Neuronal stem cell (in vitro differentiated cells): ENCODE measurements around the gene PKP4.

Experiments used
- DNase-seq: peaks from one replicate; pipeline ENCODE4 v3.0.0-alpha.2; 2013; ENCODE audit warnings: low spot score
- H2AFZ ChIP-seq: one replicate; pipeline ENCODE4 v1.6.1; 2013; ENCODE audit warnings: mild to moderate bottlenecking, low read length, inconsistent platforms
- H2AK5ac ChIP-seq: 2 replicates; pipeline ENCODE4 v1.6.1; 2013; ENCODE audit warnings: low read depth, mild to moderate bottlenecking, inconsistent platforms, low read length, moderate library complexity, mixed read lengths
- H2BK120ac ChIP-seq: 2 replicates; pipeline ENCODE4 v1.6.1; 2013; ENCODE audit warnings: low read depth, mild to moderate bottlenecking, inconsistent platforms, low read length, moderate library complexity, mixed read lengths
- H2BK12ac ChIP-seq: one replicate; pipeline ENCODE4 v1.6.1; 2013; ENCODE audit warnings: low read length, inconsistent platforms
- H2BK15ac ChIP-seq: 2 replicates; pipeline ENCODE4 v1.6.1; 2013; ENCODE audit warnings: mild to moderate bottlenecking, low read length, inconsistent platforms, mixed read lengths
- H2BK5ac ChIP-seq: one replicate; pipeline ENCODE4 v1.6.1; 2013; ENCODE audit warnings: inconsistent platforms, mild to moderate bottlenecking, low read length, moderate library complexity
- H3K14ac ChIP-seq: one replicate; pipeline ENCODE4 v1.6.1; 2013; ENCODE audit warnings: low read length, inconsistent platforms
- H3K18ac ChIP-seq: 2 replicates; pipeline ENCODE4 v1.6.1; 2013; ENCODE audit warnings: low read length, inconsistent platforms
- H3K23ac ChIP-seq: 2 replicates; pipeline ENCODE4 v1.6.1; 2013; ENCODE audit warnings: low read depth, mild to moderate bottlenecking, mixed read lengths, low read length, inconsistent platforms; ENCODE audit not compliant: poor library complexity
- H3K27ac ChIP-seq: replicated peaks from 3 replicates; pipeline ENCODE4 v1.5.1; 2013; ENCODE audit warnings: low read length, inconsistent platforms
- H3K27me3 ChIP-seq, 3 experiments: 2 replicates each; pipeline ENCODE4 v1.6.1; 2013; ENCODE audit warnings: low read length in 3 of 3, mild to moderate bottlenecking in 2 of 3, inconsistent platforms in 1 of 3, low read depth in 1 of 3, mixed read lengths in 1 of 3, moderate library complexity in 1 of 3; ENCODE audit not compliant: control insufficient read depth in 3 of 3, insufficient read depth in 3 of 3
- H3K36me3 ChIP-seq, 2 donors: replicated peaks in 1 of 2; 2 replicates each; pipeline ENCODE4 v1.6.1; 2013; ENCODE audit warnings: low read length in 2 of 2; ENCODE audit not compliant: control insufficient read depth in 2 of 2, insufficient read depth in 2 of 2
- H3K4ac ChIP-seq: 2 replicates; pipeline ENCODE4 v1.6.1; 2013; ENCODE audit warnings: inconsistent platforms, mild to moderate bottlenecking, low read length, moderate library complexity
- H3K4me1 ChIP-seq, 2 donors: 1 replicate in 1 of 2; 2 replicates in 1 of 2; pipeline ENCODE4 v1.6.1; 2013; ENCODE audit warnings: low read length in 2 of 2, low read depth in 1 of 2; ENCODE audit not compliant: control insufficient read depth in 2 of 2, insufficient read depth in 1 of 2
- H3K4me2 ChIP-seq: one replicate; pipeline ENCODE4 v1.6.1; 2013; ENCODE audit warnings: mild to moderate bottlenecking, low read length, inconsistent platforms; ENCODE audit not compliant: insufficient read depth, poor library complexity, severe bottlenecking
- H3K4me3 ChIP-seq, 2 donors: 2 replicates each; pipeline ENCODE4 v1.5.1; 2013; ENCODE audit warnings: low read length in 2 of 2, mild to moderate bottlenecking in 2 of 2, inconsistent platforms in 1 of 2, moderate library complexity in 1 of 2
- H3K79me1 ChIP-seq: one replicate; pipeline ENCODE4 v1.6.1; 2013; ENCODE audit warnings: low read depth, mild to moderate bottlenecking, inconsistent platforms, low read length, moderate library complexity
- H3K9ac ChIP-seq: one replicate; pipeline ENCODE4 v1.6.1; 2013; ENCODE audit warnings: mild to moderate bottlenecking, low read depth, low read length, inconsistent platforms; ENCODE audit not compliant: poor library complexity
- H3K9me3 ChIP-seq, 2 donors: replicated peaks in 1 of 2; 2 replicates each; pipeline versions ENCODE3 to v1.6.1; 2013; ENCODE audit warnings: low read length in 2 of 2, mild to moderate bottlenecking in 2 of 2, inconsistent platforms in 1 of 2, low read depth in 1 of 2, mixed read lengths in 1 of 2, moderate library complexity in 1 of 2; ENCODE audit not compliant: control insufficient read depth in 2 of 2, insufficient read depth in 1 of 2
- H4K8ac ChIP-seq: one replicate; pipeline ENCODE4 v1.6.1; 2013; ENCODE audit warnings: low read depth, mild to moderate bottlenecking, inconsistent platforms, low read length, moderate library complexity
- H4K91ac ChIP-seq: one replicate; pipeline ENCODE4 v1.6.1; 2013; ENCODE audit warnings: low read length, low read depth, mild to moderate bottlenecking, inconsistent platforms; ENCODE audit not compliant: poor library complexity
- WGBS, 2 donors: extraction: QIAGEN DNeasy Blood & Tissue Kit; methylation state at CpG; one replicate each; pipeline ENCODE4 v1.1.7; 2013; ENCODE audit warnings: missing lambda C conversion rate in 2 of 2, mixed read lengths in 1 of 2; ENCODE audit not compliant: insufficient read length in 2 of 2, insufficient replicate concordance in 1 of 2; ENCODE audit errors: extremely low coverage in 2 of 2; 5-methylcytosine and 5-hydroxymethylcytosine counted together

Gene PKP4

DNA sequence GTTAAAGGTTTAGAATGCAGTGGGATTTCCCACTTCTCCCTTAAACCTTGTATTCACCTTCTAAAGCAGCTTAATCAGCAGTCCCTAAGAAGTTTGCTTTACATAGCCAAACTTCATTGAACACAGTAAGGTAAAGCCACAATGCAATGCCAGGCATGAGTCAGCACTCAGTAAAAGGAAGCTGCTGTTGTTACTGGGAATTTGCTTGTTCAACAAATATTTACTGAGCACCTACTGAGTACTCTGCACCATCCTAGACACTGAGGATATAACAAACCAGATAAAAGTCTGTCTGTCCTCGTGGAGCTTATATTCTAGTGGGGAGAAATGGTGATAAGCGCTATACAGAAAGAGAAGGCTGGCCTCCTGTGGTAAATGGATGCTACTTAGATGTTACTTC, 162.7 kb downstream of the PKP4 start:
- Histone ChIP-seq H3K36me3 (peaks cover 6 to 44% of the 10 kb centered on the region in 2 donors), H4K8ac (no peak overlapping the region), H2BK120ac (no peak overlapping the region), H3K18ac (no peak overlapping the region), H3K23ac (no peak overlapping the region), H3K27ac (no peak overlapping the region), H3K4me1 (no peaks in the 10 kb centered on the region), H2BK12ac (no peak overlapping the region), H3K4me3 (no peak overlapping the region), H3K4me2 (no peak overlapping the region), H3K27me3 (no peaks in the 10 kb centered on the region), H3K9me3 (peaks cover 0 to 6% of the 10 kb centered on the region in 2 donors), H3K79me1 (no peaks in the 10 kb centered on the region), H3K14ac (no peak overlapping the region), H2AFZ (no peak overlapping the region), H2BK15ac (no peak overlapping the region), H2AK5ac (no peak overlapping the region), H3K9ac (no peak overlapping the region), H2BK5ac (no peak overlapping the region), H3K4ac (no peak overlapping the region), H4K91ac (no peak overlapping the region)
- no CpG with 5 or more reads among the region's 2 CpGs for WGBS, 2 donors
- DNase-seq, result no peak

- DNase-seq, result no peak
- Histone ChIP-seq H3K9ac (no peak overlapping the region), H3K4me3 (no peak overlapping the region), H3K9me3 (peaks cover 2 to 6% of the 10 kb centered on the region in 2 donors), H3K4ac (no peak overlapping the region), H3K18ac (no peak overlapping the region), H3K4me2 (no peak overlapping the region), H2AFZ (no peak overlapping the region), H2BK120ac (no peak overlapping the region), H3K36me3 (peaks cover 12 to 56% of the 10 kb centered on the region in 2 donors), H2AK5ac (no peak overlapping the region), H2BK5ac (no peak overlapping the region), H3K4me1 (no peaks in the 10 kb centered on the region), H2BK15ac (no peak overlapping the region), H3K27me3 (no peaks in the 10 kb centered on the region), H3K23ac (no peak overlapping the region), H4K91ac (no peak overlapping the region), H3K79me1 (no peaks in the 10 kb centered on the region), H3K14ac (no peak overlapping the region), H3K27ac (no peak overlapping the region), H2BK12ac (no peak overlapping the region), H4K8ac (no peak overlapping the region)
- no CpG with 5 or more reads among the region's 2 CpGs for WGBS, 2 donors
These were observed 163.9 kb downstream of the PKP4 start for GRCh38 chr2:158620656-158621055.

DNA sequence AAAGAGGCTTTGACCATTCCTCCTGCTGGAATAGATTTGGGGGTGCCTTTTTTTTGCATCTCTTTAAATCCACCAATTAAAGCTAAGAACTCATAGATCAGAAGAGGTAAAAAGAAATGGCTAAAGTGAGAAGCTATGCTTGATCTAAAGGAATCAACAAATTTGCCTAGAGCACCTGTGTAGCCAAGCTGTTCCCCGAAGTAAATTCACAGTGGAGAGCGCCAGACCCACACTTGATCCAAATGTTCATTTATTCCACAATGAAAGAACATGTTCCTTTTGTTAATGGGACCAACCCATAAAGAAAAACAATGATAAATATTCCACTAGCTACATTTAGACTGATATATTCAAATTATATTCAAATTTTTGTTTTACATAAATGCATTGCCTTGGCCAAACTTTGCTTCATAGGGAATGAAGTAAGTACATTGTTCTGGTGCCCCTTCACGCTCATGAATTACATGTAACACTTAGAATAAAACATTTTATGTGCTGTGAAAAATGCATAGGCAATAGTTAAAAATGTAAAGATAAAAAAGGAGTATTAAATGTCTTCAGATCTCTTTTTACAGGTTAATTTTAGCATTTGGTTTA, 167.4 kb downstream of the PKP4 start:
- Histone ChIP-seq H2AK5ac (no peak overlapping the region), H2BK120ac (no peak overlapping the region), H3K4ac (no peak overlapping the region), H2BK5ac (no peak overlapping the region), H3K4me2 (no peak overlapping the region), H3K4me1 (no peaks in the 10 kb centered on the region), H3K9me3 (peaks cover 0 to 2% of the 10 kb centered on the region in 2 donors), H2AFZ (no peak overlapping the region), H3K79me1 (no peaks in the 10 kb centered on the region), H2BK15ac (no peak overlapping the region), H3K27ac (no peak overlapping the region), H4K8ac (no peak overlapping the region), H3K27me3 (no peaks in the 10 kb centered on the region), H2BK12ac (no peak overlapping the region), H3K9ac (no peak overlapping the region), H3K4me3 (no peak overlapping the region), H3K23ac (no peak overlapping the region), H4K91ac (no peak overlapping the region), H3K36me3 (peaks cover 11 to 65% of the 10 kb centered on the region in 2 donors), H3K18ac (no peak overlapping the region), H3K14ac (no peak overlapping the region)
- DNase-seq, result no peak
- WGBS, 2 donors, result no CpG with 5 or more reads among the region's 3 CpGs

GRCh38 chr2:158624961-158625360, 168.2 kb downstream of the PKP4 start:
- Histone ChIP-seq H4K8ac (no peak overlapping the region), H3K9me3 (peaks cover 0 to 2% of the 10 kb centered on the region in 2 donors), H3K4me2 (no peak overlapping the region), H3K18ac (no peak overlapping the region), H2BK5ac (no peak overlapping the region), H2AK5ac (no peak overlapping the region), H4K91ac (no peak overlapping the region), H2AFZ (no peak overlapping the region), H2BK15ac (no peak overlapping the region), H3K4ac (no peak overlapping the region), H3K79me1 (no peaks in the 10 kb centered on the region), H3K14ac (no peak overlapping the region), H3K9ac (no peak overlapping the region), H3K36me3 (peaks cover 11 to 65% of the 10 kb centered on the region in 2 donors), H3K4me3 (no peak overlapping the region), H2BK12ac (no peak overlapping the region), H3K23ac (no peak overlapping the region), H3K4me1 (no peaks in the 10 kb centered on the region), H2BK120ac (no peak overlapping the region), H3K27ac (no peak overlapping the region), H3K27me3 (no peaks in the 10 kb centered on the region)
- no CpG with 5 or more reads among the region's 19 CpGs for WGBS, 2 donors
- no peak for DNase-seq
